Astrocyte (in vitro differentiated cells and primary cell): Measurements from ENCODE around the gene NPHP1. TPM values are rescaled to one million over a fixed set of nuclear protein-coding genes. Genes with fewer than 3 reads are reported as not detected.
"Not testable (repeated sequence)": the region's sequence is repeated elsewhere in the genome, so short reads cannot be mapped to it uniquely, and the experiment has no call there.

ENCODE experiments used
- DNase-seq: peaks from one replicate; pipeline ENCODE4 v3.0.0-alpha.2; 2010; ENCODE audit warnings: low read depth
- FAIRE-seq: peaks from 2 replicates; lab custom pipeline; 2011; peaks lifted over from hg19 to GRCh38; lab: Jason Lieb, UNC
- H2AFZ ChIP-seq: 2 replicates; pipeline ENCODE4 v1.6.0; 2012; ENCODE audit warnings: low read depth, low read length, inconsistent platforms
- H3K27ac ChIP-seq: 2 replicates; pipeline ENCODE4 v1.5.1; 2011; ENCODE audit warnings: low read depth, low read length, inconsistent platforms
- H3K27me3 ChIP-seq: 2 replicates; pipeline ENCODE4 v1.6.0; 2011; ENCODE audit warnings: low read length, inconsistent platforms; ENCODE audit not compliant: insufficient read depth
- H3K36me3 ChIP-seq: 2 replicates; pipeline ENCODE4 v1.5.1; 2011; ENCODE audit warnings: low read length, inconsistent platforms; ENCODE audit not compliant: insufficient read depth
- H3K4me1 ChIP-seq: 2 replicates; pipeline ENCODE4 v1.5.1; 2011; ENCODE audit warnings: low read length, inconsistent platforms; ENCODE audit not compliant: insufficient read depth
- H3K4me2 ChIP-seq: 2 replicates; pipeline ENCODE4 v1.6.0; 2012; ENCODE audit warnings: low read length, inconsistent platforms
- H3K4me3 ChIP-seq: 2 replicates; pipeline ENCODE4 v1.5.1; 2011; ENCODE audit warnings: low read depth, mild to moderate bottlenecking, low read length, inconsistent platforms; ENCODE audit not compliant: insufficient read depth
- H3K79me2 ChIP-seq: 2 replicates; pipeline ENCODE4 v1.6.0; 2012; ENCODE audit warnings: mild to moderate bottlenecking, low read length, inconsistent platforms; ENCODE audit not compliant: insufficient read depth
- H3K9ac ChIP-seq: 2 replicates; pipeline ENCODE4 v1.6.0; 2012; ENCODE audit warnings: mild to moderate bottlenecking, low read length, inconsistent platforms
- H3K9me3 ChIP-seq: 2 replicates; pipeline ENCODE4 v1.5.1; 2012; ENCODE audit warnings: low read depth, mild to moderate bottlenecking, low read length, inconsistent platforms; ENCODE audit not compliant: insufficient read depth
- H4K20me1 ChIP-seq: 2 replicates; pipeline ENCODE4 v1.6.0; 2012; ENCODE audit warnings: low read length, inconsistent platforms; ENCODE audit not compliant: insufficient read depth
- H3K27ac Mint-ChIP-seq: one replicate; pipeline ENCODE4 v1.8.0; 2021; ENCODE audit warnings: mild to moderate bottlenecking, mixed read lengths; ENCODE audit not compliant: unreplicated experiment
- H3K27me3 Mint-ChIP-seq: one replicate; pipeline ENCODE4 v1.8.0; 2021; ENCODE audit warnings: low read depth, mixed read lengths; ENCODE audit not compliant: unreplicated experiment
- H3K36me3 Mint-ChIP-seq: one replicate; pipeline ENCODE4 v1.8.0; 2021; ENCODE audit warnings: low read depth, mixed read lengths; ENCODE audit not compliant: unreplicated experiment
- H3K4me1 Mint-ChIP-seq: one replicate; pipeline ENCODE4 v1.8.0; 2021; ENCODE audit warnings: low read depth, mixed read lengths; ENCODE audit not compliant: unreplicated experiment
- H3K4me3 Mint-ChIP-seq: one replicate; pipeline ENCODE4 v1.8.0; 2021; ENCODE audit warnings: mild to moderate bottlenecking, moderate library complexity, mixed read lengths; ENCODE audit not compliant: unreplicated experiment
- H3K9me3 Mint-ChIP-seq: one replicate; pipeline ENCODE4 v1.8.0; 2021; ENCODE audit warnings: mild to moderate bottlenecking, mixed read lengths; ENCODE audit not compliant: unreplicated experiment
- microRNA-seq: library from miRNA; unstranded; fragments of <30 nt; microRNA quantifications from one replicate; pipeline ENCODE4 v1.2.0, GENCODE V29; 2020
- total RNA-seq: library from RNA; stranded (reverse); gene quantifications from 2 replicates; pipeline ENCODE4 v1.2.1, GENCODE V29; 2021

Gene NPHP1
- total RNA-seq, 1 donor from 2014 or later, result 3.3 TPM

DNA sequence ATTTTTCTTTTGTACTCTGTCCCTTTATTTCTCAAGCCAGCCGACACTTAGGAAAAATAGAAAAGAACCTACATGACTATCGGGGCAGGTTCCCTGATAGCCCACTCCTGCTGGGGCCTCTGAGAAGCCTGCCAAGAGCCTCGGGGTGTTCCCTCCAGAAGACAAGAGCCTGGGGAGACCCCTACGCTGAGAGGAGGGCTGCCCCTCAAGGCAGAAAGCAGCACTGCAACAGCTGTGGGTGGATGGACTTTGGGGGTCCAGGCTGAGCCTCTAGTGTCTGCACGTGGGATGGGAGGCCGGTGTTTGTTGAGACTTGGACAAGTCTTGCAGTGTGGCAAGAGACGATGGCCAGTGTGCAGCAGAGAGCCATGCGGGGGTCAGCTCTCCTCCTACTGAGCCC is 121.7 kb downstream of the NPHP1 start:
- not testable (repeated sequence) for H3K36me3 ChIP-seq, H3K4me3 ChIP-seq, H3K27ac ChIP-seq, H3K9me3 Mint-ChIP-seq, H3K4me1 ChIP-seq, H3K27ac Mint-ChIP-seq, H3K9ac ChIP-seq, H3K9me3 ChIP-seq, H4K20me1 ChIP-seq, H3K4me3 Mint-ChIP-seq, FAIRE-seq, H2AFZ ChIP-seq, H3K36me3 Mint-ChIP-seq, H3K27me3 ChIP-seq, H3K27me3 Mint-ChIP-seq, H3K4me2 ChIP-seq, H3K79me2 ChIP-seq, H3K4me1 Mint-ChIP-seq, DNase-seq

DNA sequence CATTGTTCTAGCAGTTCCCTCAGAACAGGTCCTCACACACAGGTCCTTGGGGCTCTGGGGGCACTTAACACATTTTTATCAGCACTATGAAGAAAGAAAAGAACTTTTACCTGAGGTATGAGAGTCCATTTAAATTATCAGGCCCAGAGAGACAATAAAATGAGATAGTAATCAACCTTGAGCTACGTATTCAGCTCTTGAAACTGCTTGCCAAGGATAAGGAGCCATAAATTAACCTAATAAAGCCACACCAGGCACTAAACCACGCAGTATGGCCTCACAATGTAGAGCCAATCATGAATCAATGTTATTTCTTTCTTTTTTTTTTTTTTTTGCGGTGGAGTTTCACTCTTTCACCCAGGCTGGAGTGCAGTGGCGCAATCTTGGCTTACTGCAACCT is 126.7 kb downstream of the NPHP1 start:
- H3K4me3 Mint-ChIP-seq, DNase-seq, H3K4me3 ChIP-seq, H2AFZ ChIP-seq, H3K27ac Mint-ChIP-seq, H3K36me3 Mint-ChIP-seq, H4K20me1 ChIP-seq, H3K27ac ChIP-seq, FAIRE-seq, H3K9me3 ChIP-seq, H3K27me3 Mint-ChIP-seq, H3K4me1 ChIP-seq, H3K36me3 ChIP-seq, H3K4me2 ChIP-seq, H3K9ac ChIP-seq, H3K9me3 Mint-ChIP-seq, H3K4me1 Mint-ChIP-seq, H3K27me3 ChIP-seq, H3K79me2 ChIP-seq: not testable (repeated sequence)

DNA sequence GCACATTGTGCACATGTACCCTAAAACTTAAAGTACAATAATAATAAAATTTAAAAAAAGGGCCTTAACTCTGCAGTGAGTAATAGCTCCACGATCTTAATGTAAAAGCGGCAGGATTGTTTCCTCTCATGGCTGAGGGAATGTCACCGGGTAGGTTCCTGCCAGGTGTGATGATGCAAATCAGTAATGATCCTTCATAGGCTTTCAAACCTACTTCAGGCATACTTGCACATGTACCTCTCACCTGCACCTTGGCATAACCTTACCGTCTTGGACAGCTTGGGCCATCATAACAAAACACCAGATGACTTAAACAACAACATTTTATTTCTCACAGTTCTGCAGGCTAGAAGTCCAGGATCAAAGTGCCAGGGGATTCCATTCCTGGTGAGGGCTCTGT is 128.9 kb downstream of the NPHP1 start:
- not testable (repeated sequence) for H3K9me3 ChIP-seq, H3K9me3 Mint-ChIP-seq, H3K4me1 ChIP-seq, H3K9ac ChIP-seq, H3K36me3 ChIP-seq, H3K4me2 ChIP-seq, H3K4me1 Mint-ChIP-seq, H4K20me1 ChIP-seq, DNase-seq, H3K27ac ChIP-seq, H3K4me3 ChIP-seq, H3K27me3 ChIP-seq, H3K79me2 ChIP-seq, H3K27me3 Mint-ChIP-seq, FAIRE-seq, H2AFZ ChIP-seq, H3K36me3 Mint-ChIP-seq, H3K27ac Mint-ChIP-seq, H3K4me3 Mint-ChIP-seq

Small RNA genes within 50 kb of the gene (microRNA-seq; reads per million reads assigned to microRNA genes)
- not detected for gene MIR4436B1

Other genes starting within 250 kb of the NPHP1 start
- 0.19 and 0.36 TPM in 2 replicates for gene MALL, start 89.2 kb downstream of the NPHP1 start, total RNA-seq
- gene MTLN, start 7.5 kb upstream of the NPHP1 start, total RNA-seq, result 20.3 and 22.2 TPM in 2 replicates